GM21381 (cell line): ENCODE data around the gene MLLT3.

ENCODE experiments used
- ATAC-seq: cut with Tn5 transposase; IDR thresholded peaks from one replicate; pipeline ENCODE4 v1.9.1; 2021; ENCODE audit warnings: mild to moderate bottlenecking, moderate library complexity; ENCODE audit not compliant: unreplicated experiment

MLLT3 gene

DNA sequence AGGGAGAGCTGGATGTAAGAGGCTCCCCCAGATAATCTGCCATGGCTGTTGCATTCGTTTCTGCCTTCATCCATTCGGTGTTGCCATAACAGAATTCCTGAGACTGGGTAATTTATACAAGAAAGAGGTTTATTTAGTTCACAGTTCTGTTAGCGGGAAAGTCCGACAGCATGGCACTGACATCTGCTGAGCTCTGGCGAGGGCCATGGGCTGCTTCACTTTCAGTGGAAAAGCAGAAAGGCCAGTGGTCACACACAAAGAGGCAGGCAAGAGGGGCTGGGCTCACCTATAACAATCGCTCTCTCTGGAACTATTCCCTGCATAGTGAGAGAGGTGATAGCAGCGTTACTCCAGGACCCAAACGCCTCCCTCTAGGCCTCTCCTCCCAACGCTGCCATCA, 305.9 kb downstream of the MLLT3 start:
- ATAC-seq, result no peak

- no peak for ATAC-seq
Observed at GRCh38 chr9:20315677-20316076, 306.6 kb downstream of the MLLT3 start.

- ATAC-seq, result no peak
Observed at GRCh38 chr9:20314981-20315380, 307.3 kb downstream of the MLLT3 start.

DNA sequence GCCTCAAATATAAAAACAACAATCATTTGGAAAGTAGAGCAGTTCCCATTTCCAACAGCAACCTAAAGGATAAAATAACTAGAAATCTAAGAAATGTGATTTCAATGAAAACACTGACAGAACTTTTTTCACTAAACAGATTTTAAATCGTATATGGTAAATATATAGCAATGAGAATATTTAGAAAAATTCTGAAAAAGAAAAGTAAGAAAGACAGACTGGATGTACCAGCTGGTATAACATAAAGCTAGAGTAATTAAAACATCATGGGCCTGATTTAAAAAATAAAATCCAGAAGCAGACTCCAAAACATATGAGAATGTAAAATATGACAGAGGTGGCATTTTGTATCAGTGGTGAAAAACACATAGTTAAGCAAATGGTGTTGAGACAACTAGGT, 308.9 kb downstream of the MLLT3 start:
- ATAC-seq, result no peak

- ATAC-seq, result no peak
Observed at GRCh38 chr9:20312732-20313131, 309.6 kb downstream of the MLLT3 start.

- ATAC-seq, result no peak
Observed at GRCh38 chr9:20310024-20310423, 312.3 kb downstream of the MLLT3 start.

GRCh38 chr9:20309124-20309523, 313.2 kb downstream of the MLLT3 start:
- ATAC-seq, result no peak

DNA sequence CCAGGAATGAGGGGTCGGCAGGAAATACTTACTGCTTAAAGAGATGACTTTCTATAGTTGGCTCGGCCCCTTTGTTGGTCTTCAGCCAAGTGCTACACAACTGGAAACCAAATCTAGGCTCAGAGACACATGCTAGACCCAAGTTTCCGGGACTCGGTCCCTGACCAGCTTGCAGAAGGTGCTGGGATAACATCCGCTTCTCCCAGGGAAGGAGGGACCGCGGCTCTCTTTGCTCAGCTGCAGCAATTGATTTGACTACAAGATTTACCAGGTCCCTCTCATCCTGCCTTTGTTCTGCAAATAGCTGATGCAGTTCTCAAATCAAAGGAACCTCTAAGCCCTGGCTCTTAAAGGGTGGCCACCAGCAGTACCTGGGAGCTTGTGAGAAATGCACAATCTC, 314.7 kb downstream of the MLLT3 start:
- ATAC-seq, result no peak

DNA sequence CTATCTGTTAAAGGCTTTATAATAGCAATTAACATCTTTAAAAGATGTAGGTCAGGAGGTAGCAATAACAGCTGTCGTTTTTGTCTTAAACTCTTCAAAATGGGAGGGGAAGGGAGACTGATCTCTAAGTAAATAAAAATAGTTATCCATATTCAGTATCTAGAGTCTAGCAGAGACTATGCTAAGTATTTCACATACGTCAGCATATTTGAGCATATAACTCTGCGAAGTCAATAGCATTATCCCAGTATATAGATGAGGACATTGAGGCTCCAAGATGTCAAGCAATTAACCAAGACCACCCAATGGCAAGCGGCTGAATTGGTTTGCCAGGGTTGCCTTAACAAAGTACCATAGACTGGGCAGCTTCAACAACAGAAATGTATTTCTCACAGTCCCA, 316.8 kb downstream of the MLLT3 start:
- ATAC-seq, result no peak

- no peak for ATAC-seq
Observed at GRCh38 chr9:20303996-20304395, 318.3 kb downstream of the MLLT3 start.

- no peak for ATAC-seq
Observed at GRCh38 chr9:20303066-20303465, 319.2 kb downstream of the MLLT3 start.

- ATAC-seq, result no peak
Observed at GRCh38 chr9:20302197-20302596, 320.1 kb downstream of the MLLT3 start.

DNA sequence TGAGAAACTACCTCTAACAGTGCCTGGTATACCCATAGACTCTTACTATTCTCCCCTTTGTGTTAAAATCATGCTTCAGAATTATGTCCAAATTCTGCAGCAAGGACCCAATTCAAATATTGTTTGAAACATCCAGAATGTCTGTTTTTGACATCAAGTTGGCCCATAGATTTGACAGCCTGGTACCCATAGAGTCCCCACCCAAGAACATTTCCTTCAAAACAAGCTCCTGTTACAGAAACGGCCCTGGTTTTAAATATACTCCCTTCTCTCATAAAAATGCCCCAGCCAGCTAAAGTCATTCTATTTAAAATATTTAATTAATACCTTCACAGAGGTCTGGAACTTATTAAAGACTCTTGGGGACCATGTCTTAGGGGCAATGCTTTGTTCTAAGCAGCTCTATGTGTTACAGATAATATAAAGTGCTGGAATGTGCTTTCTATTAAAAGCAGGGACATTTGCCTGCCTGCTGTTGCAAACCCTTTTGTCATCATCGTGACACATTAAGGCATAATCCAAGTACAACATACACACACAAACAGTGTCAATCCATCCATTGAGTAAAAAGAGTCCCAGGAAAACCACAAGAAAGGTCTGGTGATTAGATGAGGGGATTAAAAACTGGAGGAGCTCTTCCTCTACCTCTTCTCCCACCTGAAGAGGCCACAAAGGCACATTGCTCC, 321.7 kb downstream of the MLLT3 start:
- no peak for ATAC-seq

GRCh38 chr9:20297646-20298084, 324.6 kb downstream of the MLLT3 start:
- ATAC-seq, result no peak

GRCh38 chr9:20295555-20295954, 326.7 kb downstream of the MLLT3 start:
- ATAC-seq, result no peak

DNA sequence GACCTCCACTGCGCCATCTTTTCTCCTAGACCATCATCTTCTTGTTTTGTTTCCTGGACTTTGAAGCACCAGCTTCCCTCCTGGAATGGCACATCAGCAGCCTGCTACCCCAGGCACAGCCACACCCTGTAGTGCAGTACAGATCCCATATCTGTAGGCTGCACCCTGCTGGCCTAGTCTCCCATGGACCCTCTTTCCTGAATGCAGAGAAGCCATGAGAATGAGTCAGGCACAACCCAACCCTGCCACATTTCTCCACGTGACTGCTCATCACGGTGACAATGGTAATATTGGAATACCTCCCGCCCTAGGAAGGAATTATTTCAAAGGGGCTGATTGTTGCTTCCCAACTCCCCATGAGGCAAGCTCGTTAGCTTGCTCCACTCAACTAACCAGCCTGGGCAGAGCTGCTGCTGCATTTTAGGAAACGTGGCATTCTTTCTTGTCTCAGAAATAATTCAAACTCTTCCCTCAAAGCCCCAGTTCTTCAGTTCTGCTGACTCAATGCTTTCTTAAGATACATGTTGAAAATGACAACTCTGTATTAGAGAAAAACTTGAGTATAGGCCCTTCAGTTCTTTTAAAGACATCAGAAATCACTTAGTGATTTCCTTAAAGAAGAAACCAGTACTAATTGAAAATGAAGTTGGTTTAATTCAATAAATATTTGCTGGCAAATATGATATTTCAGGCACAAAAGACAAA, 328.1 kb downstream of the MLLT3 start:
- ATAC-seq, result no peak

DNA sequence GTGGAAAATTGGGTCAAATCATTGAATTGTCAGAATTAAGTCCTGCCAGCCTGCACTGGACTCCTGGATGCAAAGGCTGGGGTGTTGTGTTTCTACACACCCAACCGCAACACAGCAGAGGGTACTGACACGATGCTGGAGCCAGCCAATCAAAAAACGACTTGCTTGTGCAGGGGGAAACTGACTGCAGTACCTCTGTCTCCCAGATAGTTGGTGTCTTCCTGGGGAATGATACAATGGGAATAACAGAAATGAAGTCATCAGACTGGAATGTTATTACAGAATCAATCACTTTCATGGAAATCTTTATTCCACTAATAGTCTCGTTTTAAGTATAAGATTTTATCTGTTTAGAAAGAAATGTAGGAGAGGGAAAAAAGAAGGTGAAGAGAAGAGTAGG, 330.3 kb downstream of the MLLT3 start:
- ATAC-seq, result no peak
